GM12878 (cell line): ENCODE measurements around the gene SPINDOC. TPM values are rescaled to one million over a fixed set of nuclear protein-coding genes. Genes with fewer than 3 reads are reported as not detected.
A peak's percentile ranks its signal among the peaks of the same experiment; 100 is the strongest.

Experiments used
- ATAC-seq: fragments of 200-7000 bp; cut with Tn5 transposase; 3 replicates; pipeline ENCODE4 v1.9.1; 2020; ENCODE audit warnings: mild to moderate bottlenecking, moderate library complexity
- BruUV-seq: library from RNA; stranded (reverse); fragments of 400-500 nt; replicated peaks from 2 replicates; lab custom pipeline; 2021; lab: Mats Ljungman, UMichigan
- CTCF ChIA-PET: fragments of 300-600 bp; sonication (Branson Sonifier 250); formaldehyde crosslinking; extraction: SDS; loops from one replicate; lab custom pipeline; 2021; ENCODE audit warnings: inconsistent platforms; lab: Yijun Ruan, JAX
- POLR2A ChIA-PET: fragments of 350-600 bp; formaldehyde crosslinking; extraction: SDS; loops from one replicate; lab custom pipeline; 2021; ENCODE audit warnings: inconsistent platforms; lab: Charles Lee
- RAD21 ChIA-PET: fragments of 300-600 bp; sonication (Branson Sonifier 250); formaldehyde crosslinking; loops from one replicate; lab custom pipeline; 2023; ENCODE audit warnings: antibody characterized with exemption; ENCODE audit not compliant: unreplicated experiment; lab: Charles Lee
- SMC1A ChIA-PET: fragments of 300-600 bp; sonication (Branson Sonifier 250); formaldehyde crosslinking; loops from one replicate; lab custom pipeline; 2023; ENCODE audit not compliant: unreplicated experiment, uncharacterized antibody; lab: Charles Lee
- DNase-seq: peaks from one replicate; pipeline ENCODE4 v3.0.0-alpha.2; 2011; ENCODE audit warnings: low read depth, low spot score
- FAIRE-seq: peaks from 3 replicates; lab custom pipeline; 2011; peaks lifted over from hg19 to GRCh38; lab: Jason Lieb, UNC
- H2AFZ ChIP-seq: 2 replicates; pipeline ENCODE4 v1.6.0; 2011; ENCODE audit warnings: low read depth, low read length, control low read depth; ENCODE audit not compliant: control insufficient read depth
- H3K27ac ChIP-seq: 2 replicates; pipeline ENCODE4 v1.5.1; 2011; ENCODE audit warnings: control low read depth; ENCODE audit not compliant: control insufficient read depth, insufficient read depth
- H3K27me3 ChIP-seq, 2 experiments: replicated peaks in 1 of 2; 2 replicates each; pipeline versions ENCODE4 v1.6.0 to v1.6.1; 2011; ENCODE audit warnings: low read length in 1 of 2; ENCODE audit not compliant: control insufficient read depth in 2 of 2, insufficient read depth in 2 of 2
- H3K36me3 ChIP-seq, 2 experiments: 2 replicates each; pipeline ENCODE4 v1.5.1; 2011; ENCODE audit warnings: low read length in 1 of 2; ENCODE audit not compliant: control insufficient read depth in 2 of 2, insufficient read depth in 2 of 2
- H3K4me1 ChIP-seq: 2 replicates; pipeline ENCODE4 v1.6.1; 2011; ENCODE audit warnings: mild to moderate bottlenecking, low read length, moderate library complexity, mixed read lengths; ENCODE audit not compliant: control insufficient read depth, insufficient read depth
- H3K4me2 ChIP-seq: 2 replicates; pipeline ENCODE4 v1.6.0; 2011; ENCODE audit warnings: control low read depth; ENCODE audit not compliant: control insufficient read depth, insufficient read depth
- H3K4me3 ChIP-seq: fragments of 200-600 bp; sonication (generic); 2 replicates; pipeline ENCODE4 v1.5.1; 2016
- H3K79me2 ChIP-seq: 2 replicates; pipeline ENCODE4 v1.6.0; 2011; ENCODE audit warnings: low read length; ENCODE audit not compliant: control insufficient read depth, insufficient read depth
- H3K9ac ChIP-seq: 2 replicates; pipeline ENCODE4 v1.8.0; 2011; ENCODE audit warnings: low read length, control low read depth, mixed read lengths; ENCODE audit not compliant: control insufficient read depth, insufficient read depth
- H3K9me3 ChIP-seq: replicated peaks from 3 replicates; pipeline ENCODE4 v1.5.1; 2011; ENCODE audit warnings: mild to moderate bottlenecking, low read length; ENCODE audit not compliant: control insufficient read depth, insufficient read depth
- H4K20me1 ChIP-seq: 2 replicates; pipeline ENCODE4 v1.6.0; 2011; ENCODE audit not compliant: control insufficient read depth, insufficient read depth
- BHLHE40 ChIP-seq, 2 experiments: fragments of 450-650 bp in 1 of 2; IDR thresholded peaks; 2 replicates each; pipeline ENCODE4 v1.6.1; 2011 to 2017; ENCODE audit warnings: low read depth in 2 of 2, borderline replicate concordance in 1 of 2, improper control_type of control experiment in 1 of 2, low read length in 1 of 2, mild to moderate bottlenecking in 1 of 2
- CBFB ChIP-seq: IDR thresholded peaks from 2 replicates; pipeline ENCODE4 v1.6.1; 2016; ENCODE audit warnings: antibody characterized with exemption, low read depth
- EED ChIP-seq: sonication (generic); IDR thresholded peaks from 2 replicates; pipeline ENCODE4 v1.6.1; 2016; ENCODE audit warnings: antibody characterized with exemption, low read depth
- EZH2 ChIP-seq: IDR thresholded peaks from 2 replicates; pipeline ENCODE4 v1.6.1; 2012; ENCODE audit warnings: low read depth, mild to moderate bottlenecking, control low read depth, inconsistent platforms, low read length, borderline replicate concordance; ENCODE audit not compliant: control insufficient read depth
- HDGF ChIP-seq: fragments of 450-650 bp; IDR thresholded peaks from 2 replicates; pipeline ENCODE4 v1.6.1; 2016; ENCODE audit warnings: antibody characterized with exemption
- IKZF1 ChIP-seq: fragments of 450-650 bp; conservative IDR thresholded peaks from 2 replicates; pipeline ENCODE4 v1.6.1; 2017; ENCODE audit warnings: antibody characterized with exemption, mild to moderate bottlenecking
- IKZF2 ChIP-seq, 2 experiments: fragments of 450-650 bp; IDR thresholded peaks; 2 replicates each; pipeline ENCODE4 v1.6.1; 2017; ENCODE audit warnings: mild to moderate bottlenecking in 2 of 2, moderate library complexity in 2 of 2
- MEF2A ChIP-seq: IDR thresholded peaks from 2 replicates; pipeline ENCODE4 v1.6.1; 2011; ENCODE audit warnings: low read depth, mild to moderate bottlenecking, low read length, moderate library complexity; ENCODE audit not compliant: insufficient read depth
- MEF2B ChIP-seq: fragments of 450-650 bp; IDR thresholded peaks from 2 replicates; pipeline ENCODE4 v1.6.1; 2018; ENCODE audit warnings: mild to moderate bottlenecking, moderate library complexity; ENCODE audit not compliant: partially characterized antibody, poor library complexity, severe bottlenecking
- POLR2A ChIP-seq: IDR thresholded peaks from 2 replicates; pipeline ENCODE4 v1.6.1; 2011; ENCODE audit warnings: low read depth, mild to moderate bottlenecking, low read length
- SUPT20H ChIP-seq: IDR thresholded peaks from 2 replicates; pipeline ENCODE4 v1.6.1; 2011; ENCODE audit warnings: low read depth, mild to moderate bottlenecking, low read length, moderate library complexity, borderline replicate concordance; ENCODE audit not compliant: control insufficient read depth
- WRNIP1 ChIP-seq: IDR thresholded peaks from 2 replicates; pipeline ENCODE4 v1.6.1; 2011; ENCODE audit warnings: low read depth, low read length, improper control_type of control experiment, borderline replicate concordance
- YY1 ChIP-seq: IDR thresholded peaks from 2 replicates; pipeline ENCODE4 v1.6.1; 2011; ENCODE audit warnings: low read depth, mild to moderate bottlenecking, low read length
- WGBS: methylation state at CpG from one replicate; pipeline ENCODE4 v1.1.6; 2016; ENCODE audit warnings: low lambda C conversion rate; ENCODE audit not compliant: insufficient replicate concordance, insufficient coverage; ENCODE audit errors: missing lambda C conversion rate; 5-methylcytosine and 5-hydroxymethylcytosine counted together
- in situ Hi-C: fragments of 300-500 bp; cut with MboI; formaldehyde crosslinking; loops from 9 replicates; pipeline ENCODE4 v1.14.3; 2018; ENCODE audit warnings: mixed read lengths
- intact Hi-C: fragments of 100-400 bp; cut with micrococcal nuclease; formaldehyde crosslinking; loops from one replicate; pipeline ENCODE4 v1.14.2; 2022; ENCODE audit not compliant: unreplicated experiment
- polyA plus RNA-seq, 11 experiments: library from polyadenylated mRNA; depleted of rRNA in 4 of 11; unstranded in 6 of 11; stranded (reverse) in 5 of 11; fragments of >200 nt; fragmentation: Nextera tagmentation in 4 of 11; fragmentation: Illumina TruSeq in 1 of 11; extraction: Ambion mirVana in 4 of 11; extraction: Trizol in 1 of 11; gene quantifications; 1 replicate in 1 of 11; 2 replicates in 10 of 11; pipeline versions ENCODE4 v1.2.1 to v1.2.3, GENCODE V29; 2011 to 2016; ENCODE audit warnings: inconsistent platforms in 2 of 11, missing spikeins in 2 of 11, low read depth in 1 of 11
- total RNA-seq, 4 experiments: library from RNA; depleted of rRNA in 3 of 4; stranded (reverse); fragments of >200 nt in 3 of 4; fragmentation: Illumina TruSeq in 1 of 4; extraction: Trizol in 1 of 4; gene quantifications; 2 replicates each; pipeline versions ENCODE4 v1.2.1 to v1.2.3, GENCODE V29; 2013 to 2021

SPINDOC gene
- total and polyA plus RNA-seq, 10 of the 15 experiments (the other 5 are each of a cell fraction or from before 2014, with no cell fraction given): 0.88 to 38.2 (median 16.9) TPM

GRCh38 chr11:63811522-63811921, 1.7 kb upstream of the SPINDOC start:
- Histone ChIP-seq H3K27ac (no peak overlapping the region), H3K9ac (no peak overlapping the region), H3K36me3 (peaks cover 0 to 6% of the 10 kb centered on the region in 2 experiments; a peak in 2 of 4 replicates), H3K4me3 (no peak overlapping the region), H3K4me1 (peaks cover 7% of the 10 kb centered on the region; the same call in 1 of the 2 replicates), H3K79me2 (peaks cover 31% of the 10 kb centered on the region), H3K27me3 (no peaks in the 10 kb centered on the region), H3K9me3 (no peaks in the 10 kb centered on the region), H4K20me1 (peaks cover 4% of the 10 kb centered on the region; the same call in 1 of the 2 replicates), H3K4me2 (no peak overlapping the region), H2AFZ (no peak overlapping the region)
- ChIA-PET RAD21 (interaction anchor here (1.5 kb wide), 1 partner anchor 27 kb away, joined by 3 read pairs; the partner anchor contains the start of gene MARK2), SMC1A (interaction anchor here (1.2 kb wide), 1 partner anchor 27 kb away, joined by 4 read pairs; the partner anchor contains the start of gene MARK2), CTCF (interaction anchor here (1.1 kb wide), 1 partner anchor 26 kb away, joined by 3 read pairs; no protein-coding TSS in a partner anchor), POLR2A (interaction anchor here (1.0 kb wide), 1 partner anchor 26 kb away, joined by 3 read pairs; no protein-coding TSS in a partner anchor)
- TF ChIP-seq EZH2: no peak
- TF ChIP-seq SUPT20H: no peak
- intact Hi-C loops (no loop called here), in situ Hi-C loops (no loop called here)
- DNase-seq (no peak), ATAC-seq (no peak), FAIRE-seq (no peak)
- WGBS: 79% methylated on average over 3 of the region's 3 CpGs
- BruUV-seq: no TSS peak

- SMC1A ChIA-PET: interaction anchor here (1.1 kb wide), 1 partner anchor 24 kb away, joined by 3 read pairs; no protein-coding TSS in a partner anchor
- Histone ChIP-seq H3K9me3 (no peaks in the 10 kb centered on the region), H3K36me3 (peaks cover 11 to 18% of the 10 kb centered on the region in 2 experiments), H3K27ac (peak overlapping the region; percentile 83), H3K4me2 (peak overlapping the region; percentile 66), H3K4me3 (peak overlapping the region; percentile 73), H3K4me1 (peaks cover 7% of the 10 kb centered on the region; the same call in 1 of the 2 replicates), H2AFZ (peak overlapping the region; percentile 91), H3K9ac (peak overlapping the region; percentile 74), H4K20me1 (peaks cover 4% of the 10 kb centered on the region; the same call in 1 of the 2 replicates), H3K79me2 (peaks cover 32% of the 10 kb centered on the region), H3K27me3 (no peaks in the 10 kb centered on the region)
- no TSS peak for BruUV-seq
- RAD21 ChIA-PET: interaction anchor here (1.3 kb wide), 1 partner anchor 24 kb away, joined by 8 read pairs; the partner anchor contains the start of gene MARK2
- ATAC-seq (peak; percentile 76), FAIRE-seq (no peak), DNase-seq (no peak)
- intact Hi-C loops: no loop called here
- CTCF ChIA-PET: interaction anchor here (1.1 kb wide), 1 partner anchor 58 kb away, joined by 3 read pairs; no protein-coding TSS in a partner anchor
- POLR2A ChIA-PET: interaction anchor here (0.5 to 1.0 kb wide), 3 partner anchors 15 to 25 kb away, joined by 3 to 4 read pairs (median 3); partner anchors contain the start of gene MARK2
- in situ Hi-C loops: no loop called here
- under 1% methylated on average over 72 of the region's 74 CpGs for WGBS
- TF ChIP-seq MEF2B: no peak
- TF ChIP-seq WRNIP1: no peak
- peak; percentile 54 for TF ChIP-seq EED
- TF ChIP-seq IKZF1: 0 out of 2 replicates have a peak, but pooled peaks have one; percentile 50
- TF ChIP-seq CBFB: 0 out of 2 replicates have a peak, but pooled peaks have one; percentile 34
- TF ChIP-seq YY1: peak; percentile 11; the same call in 1 of the 2 replicates
- TF ChIP-seq HDGF: 0 out of 2 replicates have a peak, but pooled peaks have one; percentile 14
- peak; percentile 17 to 18; a peak in 1 of 4 replicates for TF ChIP-seq BHLHE40 (IDR thresholded peaks at IDR 0.05; ENCODE audit: borderline replicate concordance in 1 of 2, low read depth in 2 of 2, low read length in 1 of 2)
- TF ChIP-seq IKZF2 (IDR thresholded peaks at IDR 0.05): peak; percentile 22 to 25; a peak in 2 of 4 replicates
- TF ChIP-seq MEF2A: no peak
- peak; percentile 64 for TF ChIP-seq POLR2A
These were observed 517 bp downstream of the SPINDOC start for GRCh38 chr11:63813563-63814382.
